ENCODE data around the gene APOA5.

APOA5 gene

DNA sequence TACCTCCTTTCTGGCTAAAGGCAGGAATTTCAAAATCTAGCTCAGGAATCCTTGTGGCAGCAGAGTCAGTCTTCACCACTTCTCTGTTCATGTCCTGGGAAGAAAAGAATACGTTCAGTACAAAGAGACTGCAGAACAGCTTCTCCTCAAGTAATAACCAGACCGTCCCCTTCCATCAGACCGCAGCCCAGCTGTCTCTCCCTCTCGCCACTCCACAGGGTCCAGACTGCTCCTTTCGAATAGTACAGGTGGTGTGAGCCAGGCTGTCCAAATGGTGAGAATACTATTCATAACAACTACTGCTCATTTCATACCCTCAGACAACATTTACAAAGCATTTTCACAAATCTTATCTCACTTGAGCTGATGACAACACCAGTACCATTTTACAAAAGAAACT is 4.7 kb downstream of the APOA5 start:
- DNase-seq, result no peak
- Mint-ChIP-seq H3K4me3 (peak overlapping the region; percentile 95), H3K9me3 (no peaks in the 10 kb centered on the region), H3K27me3 (ENCODE audit: low read depth, poor library complexity) (peaks cover 25% of the 10 kb centered on the region), H3K27ac (no peak overlapping the region), H3K36me3 (ENCODE audit: low read depth) (peaks cover 43% of the 10 kb centered on the region), H3K4me1 (peaks cover 25% of the 10 kb centered on the region)
- TF ChIP-seq, protein P1, sequence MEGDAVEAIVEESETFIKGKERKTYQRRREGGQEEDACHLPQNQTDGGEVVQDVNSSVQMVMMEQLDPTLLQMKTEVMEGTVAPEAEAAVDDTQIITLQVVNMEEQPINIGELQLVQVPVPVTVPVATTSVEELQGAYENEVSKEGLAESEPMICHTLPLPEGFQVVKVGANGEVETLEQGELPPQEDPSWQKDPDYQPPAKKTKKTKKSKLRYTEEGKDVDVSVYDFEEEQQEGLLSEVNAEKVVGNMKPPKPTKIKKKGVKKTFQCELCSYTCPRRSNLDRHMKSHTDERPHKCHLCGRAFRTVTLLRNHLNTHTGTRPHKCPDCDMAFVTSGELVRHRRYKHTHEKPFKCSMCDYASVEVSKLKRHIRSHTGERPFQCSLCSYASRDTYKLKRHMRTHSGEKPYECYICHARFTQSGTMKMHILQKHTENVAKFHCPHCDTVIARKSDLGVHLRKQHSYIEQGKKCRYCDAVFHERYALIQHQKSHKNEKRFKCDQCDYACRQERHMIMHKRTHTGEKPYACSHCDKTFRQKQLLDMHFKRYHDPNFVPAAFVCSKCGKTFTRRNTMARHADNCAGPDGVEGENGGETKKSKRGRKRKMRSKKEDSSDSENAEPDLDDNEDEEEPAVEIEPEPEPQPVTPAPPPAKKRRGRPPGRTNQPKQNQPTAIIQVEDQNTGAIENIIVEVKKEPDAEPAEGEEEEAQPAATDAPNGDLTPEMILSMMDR (IDR thresholded peaks at IDR 0.05), result no peak

DNA sequence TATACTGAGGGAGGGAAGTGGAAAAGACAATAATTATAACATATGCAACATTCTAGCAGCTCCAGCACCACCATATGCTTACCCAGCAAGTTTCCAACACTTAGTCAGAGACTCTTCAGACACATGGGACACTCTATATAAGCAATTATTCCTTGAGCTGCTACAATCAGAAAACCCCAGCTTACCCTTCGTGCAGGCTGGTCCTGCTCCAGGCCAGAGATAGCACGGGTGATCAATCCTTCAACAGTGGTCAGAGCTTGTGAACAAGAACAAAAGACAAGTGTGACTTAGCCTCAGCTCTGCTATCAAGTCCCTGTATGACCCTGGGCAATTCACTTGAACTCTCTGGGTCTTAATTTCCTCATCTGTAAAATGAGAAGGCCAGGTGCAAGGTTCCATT is 5.4 kb downstream of the APOA5 start:
- Mint-ChIP-seq H3K4me3 (peak overlapping the region; percentile 95), H3K36me3 (ENCODE audit: low read depth) (peaks cover 49% of the 10 kb centered on the region), H3K9me3 (no peaks in the 10 kb centered on the region), H3K27me3 (ENCODE audit: low read depth, poor library complexity) (peaks cover 21% of the 10 kb centered on the region), H3K4me1 (peaks cover 25% of the 10 kb centered on the region), H3K27ac (no peak overlapping the region)
- DNase-seq, result no peak
- TF ChIP-seq, protein P1 (IDR thresholded peaks at IDR 0.05), result no peak

DNA sequence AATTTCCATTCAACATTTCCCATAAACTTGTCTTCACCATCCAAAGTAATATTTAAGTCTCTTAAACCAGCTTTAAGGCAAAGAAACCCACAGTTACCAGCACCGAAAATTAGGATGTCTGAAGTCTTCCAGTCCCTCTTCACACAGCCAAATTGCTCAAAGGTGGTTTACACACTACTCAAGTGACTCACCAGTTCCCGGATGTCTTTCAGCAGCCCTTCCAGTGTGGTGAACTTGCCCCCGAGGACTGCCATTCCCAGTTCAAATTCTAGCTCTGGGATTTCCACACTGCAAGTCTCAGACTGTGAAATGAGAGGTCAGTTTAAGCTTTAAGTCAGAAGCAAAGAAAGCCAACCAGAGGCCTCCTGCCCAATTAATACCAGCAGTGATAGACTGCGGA is 9.0 kb downstream of the APOA5 start:
- no peak overlapping the region for H3K4me3 Mint-ChIP-seq
- peaks cover 13% of the 10 kb centered on the region for H3K4me1 Mint-ChIP-seq
- H3K27ac Mint-ChIP-seq, result no peak overlapping the region
- DNase-seq, result no peak
- H3K36me3 Mint-ChIP-seq (ENCODE audit: low read depth), result peaks cover 78% of the 10 kb centered on the region
- TF ChIP-seq, protein P1 (IDR thresholded peaks at IDR 0.05), result no peak
- peaks cover 2% of the 10 kb centered on the region for H3K27me3 Mint-ChIP-seq (ENCODE audit: low read depth, poor library complexity)
- no peaks in the 10 kb centered on the region for H3K9me3 Mint-ChIP-seq

DNA sequence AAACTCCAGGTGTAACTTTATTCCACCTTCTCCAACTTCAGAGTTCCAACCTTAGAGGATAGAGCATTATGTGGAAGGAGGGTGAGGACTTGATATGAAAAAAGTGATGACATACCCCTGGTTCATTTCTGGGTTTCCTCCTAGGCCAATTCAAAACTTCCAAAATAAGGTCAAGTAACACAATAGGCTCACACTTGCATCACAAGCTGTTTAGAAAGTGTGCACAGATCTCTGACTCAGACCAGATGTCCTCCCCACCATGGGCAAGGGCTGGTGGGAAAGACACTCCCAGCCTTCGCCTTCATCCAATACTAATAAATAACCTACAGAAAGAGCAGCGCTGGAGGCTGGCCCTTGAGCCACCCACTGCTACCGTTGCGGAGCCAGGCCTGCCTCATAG is 13.1 kb downstream of the APOA5 start:
- Mint-ChIP-seq H3K36me3 (ENCODE audit: low read depth) (peaks cover 62% of the 10 kb centered on the region), H3K27ac (no peak overlapping the region), H3K4me1 (peaks cover 12% of the 10 kb centered on the region), H3K9me3 (no peaks in the 10 kb centered on the region), H3K27me3 (ENCODE audit: low read depth, poor library complexity) (no peaks in the 10 kb centered on the region), H3K4me3 (no peak overlapping the region)
- TF ChIP-seq, protein P1 (IDR thresholded peaks at IDR 0.05), result no peak
- no peak for DNase-seq

DNA sequence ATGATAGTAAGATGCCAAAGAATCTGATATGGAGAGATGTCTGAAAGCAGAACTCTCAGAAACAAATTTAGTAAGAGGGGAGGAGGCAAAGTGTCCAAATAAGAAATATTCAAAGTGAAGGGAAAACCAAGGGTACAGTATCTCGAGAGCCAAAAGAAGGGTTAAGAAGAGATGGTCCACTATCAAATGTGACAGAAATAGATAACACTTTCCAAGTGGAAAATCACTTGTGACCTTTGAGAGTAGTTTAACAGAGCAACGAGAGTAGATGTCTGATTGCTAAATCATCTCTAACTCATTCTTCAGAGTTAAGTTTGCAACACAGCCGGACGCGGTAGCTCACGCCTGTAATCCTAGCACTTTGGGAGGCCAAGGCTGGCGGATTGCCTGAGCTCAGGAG is 14.6 kb downstream of the APOA5 start:
- TF ChIP-seq, protein P1 (IDR thresholded peaks at IDR 0.05), result no peak
- DNase-seq, result no peak
- no peaks in the 10 kb centered on the region for H3K27me3 Mint-ChIP-seq (ENCODE audit: low read depth, poor library complexity)
- H3K4me3 Mint-ChIP-seq, result no peak overlapping the region
- no peak overlapping the region for H3K27ac Mint-ChIP-seq
- no peaks in the 10 kb centered on the region for H3K9me3 Mint-ChIP-seq
- H3K36me3 Mint-ChIP-seq (ENCODE audit: low read depth), result peaks cover 47% of the 10 kb centered on the region
- H3K4me1 Mint-ChIP-seq, result peaks cover 21% of the 10 kb centered on the region

DNA sequence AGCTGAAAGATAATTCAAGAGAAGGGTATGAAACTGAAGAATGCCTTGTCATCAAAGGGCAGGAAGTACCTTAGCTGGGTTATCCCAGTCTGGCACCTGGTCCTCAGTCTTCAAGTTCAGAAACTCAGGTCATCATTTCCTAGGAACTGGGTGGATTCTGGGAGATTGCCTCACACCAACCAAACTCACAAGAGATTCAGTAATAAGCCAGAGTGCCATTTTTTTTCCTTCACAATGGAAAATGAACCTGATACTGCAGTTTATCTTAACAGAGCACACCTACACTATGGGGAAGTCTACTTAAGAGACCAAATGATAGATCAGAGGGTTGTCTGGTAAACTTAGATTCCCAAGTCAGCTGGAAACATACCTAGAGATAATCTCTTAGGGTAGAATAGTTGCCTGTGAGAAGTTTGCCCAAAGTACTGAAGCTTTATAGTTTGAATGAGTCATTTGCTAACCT is 15.1 kb downstream of the APOA5 start:
- no peak overlapping the region for H3K4me3 Mint-ChIP-seq
- peaks cover 26% of the 10 kb centered on the region for H3K4me1 Mint-ChIP-seq
- no peak overlapping the region for H3K27ac Mint-ChIP-seq
- peaks cover 42% of the 10 kb centered on the region for H3K36me3 Mint-ChIP-seq (ENCODE audit: low read depth)
- no peaks in the 10 kb centered on the region for H3K27me3 Mint-ChIP-seq (ENCODE audit: low read depth, poor library complexity)
- TF ChIP-seq, protein P1 (IDR thresholded peaks at IDR 0.05), result no peak
- no peaks in the 10 kb centered on the region for H3K9me3 Mint-ChIP-seq
- no peak for DNase-seq

Measured in nephron progenitor cell (in vitro differentiated cells).